ENCODE measurements around the gene TMEM30A.

Gene TMEM30A

DNA sequence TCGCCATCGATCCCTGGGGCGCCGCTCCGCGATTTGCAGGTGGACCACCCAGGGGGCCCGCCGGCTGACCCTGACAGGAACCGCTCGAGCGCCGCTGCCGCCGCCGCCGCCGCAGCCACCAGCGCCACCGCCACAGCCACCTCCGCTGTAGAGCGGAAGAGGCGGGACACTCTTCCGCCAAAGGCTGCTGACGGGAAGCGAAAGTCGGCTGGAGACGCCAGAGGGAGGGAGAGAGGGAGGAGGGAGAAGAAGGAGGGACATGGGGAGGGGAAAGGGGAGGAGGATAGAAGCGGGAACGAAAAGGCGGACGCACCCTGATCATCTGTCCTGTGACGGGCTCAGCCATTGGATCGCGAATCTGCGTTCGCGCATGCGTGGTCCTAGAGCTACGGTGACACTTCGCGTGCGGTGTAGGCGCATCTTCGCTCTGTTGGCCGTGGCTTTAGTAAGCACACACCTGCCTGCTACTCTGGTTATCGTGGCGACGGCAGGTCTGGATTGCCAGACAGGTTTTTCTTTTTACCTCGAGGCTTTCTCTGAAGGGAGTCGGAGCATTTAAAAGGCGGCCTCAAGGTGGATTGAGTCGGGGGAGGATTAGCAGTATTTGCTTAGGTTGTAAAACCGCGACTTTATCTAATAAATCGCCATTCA is at the start of gene TMEM30A:
Gene TMEM30A, minus strand, starts transcription at position 161 of the 651 bp plus-strand sequence. Its CDS starts 154 bp downstream, at position 7.
- DNase-seq: peak; percentile 97

DNA sequence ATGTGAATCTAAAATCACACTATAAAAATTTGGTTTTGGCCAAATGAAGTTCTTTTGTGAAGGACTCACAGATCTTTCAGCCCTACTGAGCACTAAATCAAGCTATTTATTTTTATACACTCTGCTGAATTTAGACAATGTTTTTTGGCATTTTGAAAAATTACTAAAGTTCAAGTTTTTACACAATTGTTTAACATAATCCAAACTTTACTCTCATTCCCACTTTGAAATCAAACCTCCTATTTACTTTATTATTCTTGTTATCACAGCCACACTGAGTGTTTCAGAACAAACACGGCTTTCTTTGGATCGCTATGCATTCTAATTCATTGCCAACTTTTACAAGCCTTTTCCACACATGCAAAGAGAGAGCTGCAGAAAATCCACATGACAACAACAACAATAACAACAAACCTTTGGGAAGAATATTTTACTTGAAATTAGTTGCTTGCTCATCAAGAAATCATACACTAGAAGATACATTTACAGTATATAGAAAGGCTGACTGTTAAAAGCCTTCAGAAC is 49.1 kb upstream of the TMEM30A start:
- no peak for DNase-seq

DNA sequence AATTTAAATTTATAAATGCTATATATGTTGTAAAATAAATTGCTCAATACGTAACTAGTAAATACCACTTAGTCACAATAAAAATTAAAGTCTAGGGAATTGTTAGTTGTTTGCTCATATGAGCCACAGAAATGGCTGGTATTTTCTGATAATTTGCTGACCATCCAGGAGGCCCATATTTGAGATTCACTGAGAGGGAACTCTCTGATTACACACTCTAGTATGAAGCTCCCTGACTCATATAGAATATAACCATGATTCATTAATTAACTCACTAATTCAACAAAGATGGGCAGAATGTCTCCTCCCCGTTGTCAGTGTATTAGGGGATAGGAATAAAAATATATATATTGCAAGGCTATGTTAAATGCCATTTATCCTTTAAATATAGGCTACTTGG is 46.6 kb upstream of the TMEM30A start:
- peak; percentile 48 for DNase-seq

DNA sequence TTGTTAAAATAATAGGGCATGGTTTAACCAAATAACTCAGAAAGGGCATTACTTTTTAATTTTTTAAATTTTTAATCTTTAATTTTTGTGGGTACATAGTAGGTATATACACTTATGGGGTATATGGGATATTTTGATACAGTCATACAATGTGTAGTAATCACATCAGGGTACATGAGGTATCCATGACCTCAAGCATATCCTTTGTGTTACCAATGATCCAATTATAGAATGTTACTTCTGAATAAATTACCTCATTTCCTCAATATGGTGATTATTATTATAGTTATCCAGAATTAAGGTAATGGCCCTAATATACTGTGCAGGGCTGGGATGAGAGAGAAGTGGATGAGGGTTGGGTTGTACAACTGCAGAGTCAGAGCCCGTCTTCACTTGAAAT is 45.1 kb upstream of the TMEM30A start:
- no peak for DNase-seq

DNA sequence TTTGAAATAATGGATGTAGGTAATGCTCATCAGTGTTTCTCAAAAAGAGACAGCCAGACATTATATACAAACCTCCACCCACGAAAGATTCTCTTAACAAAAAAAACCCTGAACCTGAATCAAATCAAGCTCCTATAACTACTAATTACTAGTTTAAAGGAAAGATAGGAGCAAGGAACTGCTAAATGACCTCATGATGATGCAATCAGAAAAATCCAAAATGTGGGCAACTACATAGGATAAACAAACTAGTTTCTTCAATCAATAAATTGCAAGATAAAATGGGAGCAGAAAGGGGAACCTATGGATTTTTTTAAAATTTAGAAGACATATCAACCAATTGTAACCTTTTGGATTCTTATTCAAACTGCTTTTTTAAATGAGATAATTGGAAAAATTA is 43.2 kb upstream of the TMEM30A start:
- no peak for DNase-seq

DNA sequence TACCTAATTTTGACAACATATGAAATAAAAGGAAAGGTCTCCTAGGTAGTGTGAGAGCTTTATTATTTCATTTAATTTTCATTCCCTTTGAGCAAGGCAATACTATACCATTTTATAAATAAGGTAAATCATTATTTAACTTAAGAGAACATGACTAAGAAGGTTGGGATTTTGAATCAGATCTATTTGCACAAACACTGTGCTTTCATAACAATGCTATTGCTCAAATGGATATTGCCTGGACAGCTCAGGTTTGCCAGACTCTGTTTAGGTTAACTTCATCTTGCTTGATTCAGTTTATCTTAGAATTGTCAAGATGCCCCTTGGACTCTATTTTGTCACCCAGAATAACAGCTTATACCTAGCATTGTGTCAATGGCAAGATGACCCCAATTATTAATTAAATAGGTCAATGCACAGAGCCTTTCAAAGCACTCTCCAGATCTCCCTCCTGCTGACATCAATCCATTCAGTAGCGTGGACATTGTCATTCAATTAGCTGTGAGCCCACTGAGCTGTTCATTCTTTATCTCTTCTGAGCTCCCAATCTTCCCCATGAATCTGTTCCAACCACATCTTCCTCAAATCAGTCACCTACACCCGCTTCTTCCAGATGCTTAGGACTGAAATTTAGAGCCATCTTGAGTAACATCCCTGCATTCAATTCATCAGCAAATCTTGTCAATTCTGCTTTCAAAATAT is 42.1 kb upstream of the TMEM30A start:
- no peak for DNase-seq

DNA sequence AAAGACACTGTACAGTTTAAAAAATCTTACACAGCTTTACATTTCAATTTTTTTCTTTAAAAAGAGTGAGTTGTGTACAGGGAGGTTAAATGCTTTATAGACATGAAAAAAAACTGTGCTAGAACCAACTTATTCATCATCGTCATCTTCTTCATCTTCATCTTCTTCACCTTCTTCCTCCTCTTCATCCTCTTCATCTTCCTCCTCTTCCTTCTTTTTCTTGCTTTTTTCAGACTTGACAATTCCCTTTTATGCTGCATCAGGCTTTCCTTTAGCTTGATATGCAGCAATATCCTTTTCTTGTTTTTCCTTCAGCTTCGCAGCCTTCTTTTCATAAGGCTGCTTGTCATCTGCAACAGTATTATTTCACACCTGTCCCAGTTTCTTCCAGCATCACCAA is 34.3 kb upstream of the TMEM30A start:
- DNase-seq: no peak

DNA sequence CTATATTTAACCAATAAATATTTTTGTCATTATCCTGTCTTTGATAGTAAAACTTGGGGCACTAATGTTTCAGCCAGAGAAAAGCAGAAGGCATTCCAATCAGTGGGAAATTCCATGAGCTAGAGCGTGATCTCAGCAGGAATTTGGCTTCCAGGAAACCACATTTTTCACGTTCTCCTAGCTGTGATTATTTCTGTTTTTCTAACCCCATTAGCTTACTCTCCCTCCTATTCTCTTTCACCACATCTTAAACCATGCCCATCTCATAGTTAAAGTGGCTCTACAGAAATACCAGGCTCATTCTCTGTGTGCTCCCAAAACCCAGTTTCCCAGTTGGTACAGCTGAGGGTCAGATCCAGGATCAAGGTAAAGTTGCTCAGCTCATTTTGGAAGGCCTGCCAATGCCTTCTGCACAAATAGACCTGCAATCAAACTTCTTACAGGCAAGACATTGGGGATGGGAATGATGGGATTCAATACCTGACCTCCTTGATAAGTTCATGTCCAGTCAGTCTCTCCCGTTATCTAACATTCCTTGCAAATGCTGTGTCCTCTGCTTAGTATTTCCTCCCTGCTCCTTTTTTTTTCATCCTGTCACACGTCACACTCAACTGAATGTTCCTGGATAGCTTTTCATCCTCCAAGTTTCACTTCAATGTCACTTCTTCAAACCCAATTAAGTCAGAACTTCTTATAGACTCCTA is 33.1 kb upstream of the TMEM30A start:
- DNase-seq: peak; percentile 17

DNA sequence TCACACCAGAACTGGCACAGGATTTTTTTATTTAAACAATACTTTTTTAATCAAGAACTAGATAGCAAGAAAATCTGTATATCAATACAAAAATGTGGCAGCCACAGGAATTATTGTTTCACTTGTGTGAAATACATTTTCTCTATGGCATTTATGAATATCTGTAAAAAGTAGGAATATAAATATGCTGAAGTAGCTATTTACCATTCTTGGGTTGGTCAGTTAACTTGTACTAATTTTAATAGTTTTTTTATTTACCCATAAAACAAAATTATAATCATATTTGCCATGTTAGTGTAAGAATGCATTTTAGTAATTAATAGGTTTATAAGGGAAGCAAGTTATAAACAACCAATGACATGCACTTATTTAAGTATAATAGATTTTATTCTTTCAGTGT is 31.4 kb upstream of the TMEM30A start:
- DNase-seq: no peak

DNA sequence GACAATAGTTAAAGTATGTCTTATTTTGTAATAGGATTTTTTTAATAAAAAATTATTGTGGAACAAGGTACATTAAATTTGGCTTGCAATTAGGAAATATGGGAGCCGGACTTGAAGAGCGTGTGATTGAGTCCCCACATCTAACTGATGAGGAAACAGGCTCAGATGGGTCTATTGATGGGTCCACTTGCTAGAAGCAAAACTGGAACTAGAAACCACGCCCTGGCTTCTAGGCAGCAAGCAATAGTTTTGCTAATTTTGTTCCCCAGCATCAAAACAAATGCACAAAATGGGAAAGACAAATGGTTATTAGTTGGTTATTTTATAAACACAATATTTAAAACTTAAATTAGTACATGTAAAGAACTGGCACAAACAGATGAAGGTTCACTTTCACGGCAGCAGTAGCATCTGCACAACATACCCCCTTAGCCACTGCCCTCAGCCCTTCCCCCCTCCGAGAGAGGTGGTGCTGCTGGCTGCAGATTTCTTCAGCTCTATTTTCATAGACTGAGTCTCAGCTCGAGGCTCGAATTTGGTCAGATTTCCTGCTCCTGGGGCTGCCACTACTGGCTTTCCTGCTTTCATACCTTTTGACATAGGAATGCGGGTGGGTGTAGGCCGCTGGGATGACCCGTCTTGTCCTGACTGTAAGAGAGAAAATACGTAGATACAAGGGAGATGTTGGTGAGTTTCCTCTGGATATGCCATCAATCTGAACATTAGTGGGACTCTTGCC is 23.8 kb upstream of the TMEM30A start:
- no peak for DNase-seq

DNA sequence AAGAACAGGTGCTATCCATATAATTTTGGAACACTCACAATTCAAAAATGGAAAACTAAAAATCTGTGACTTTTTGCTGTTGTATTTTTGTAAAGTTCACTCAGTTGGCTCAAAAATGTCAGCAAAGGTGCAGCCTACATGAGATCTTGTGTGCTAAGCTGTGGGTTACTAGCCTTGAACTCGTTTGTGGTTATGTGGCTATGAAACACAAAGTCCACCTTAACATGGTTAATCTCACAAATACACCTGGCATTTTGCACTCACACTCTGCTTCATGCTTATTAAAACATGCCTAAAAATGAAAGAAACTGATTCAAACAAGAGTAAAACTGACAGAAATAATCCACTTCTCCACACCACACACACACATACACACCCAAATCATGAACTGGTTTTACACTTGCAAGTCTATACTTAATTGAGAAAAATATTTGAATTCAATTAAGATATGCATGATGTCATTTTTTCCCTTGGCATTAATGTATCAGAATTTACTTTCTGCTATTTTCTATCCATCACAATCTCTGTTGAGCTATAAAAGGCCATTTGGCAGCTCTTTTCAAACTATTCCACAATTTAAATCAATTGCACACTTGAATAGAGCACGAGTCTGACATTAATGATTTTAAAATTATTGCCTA is 22.9 kb upstream of the TMEM30A start:
- DNase-seq: no peak

DNA sequence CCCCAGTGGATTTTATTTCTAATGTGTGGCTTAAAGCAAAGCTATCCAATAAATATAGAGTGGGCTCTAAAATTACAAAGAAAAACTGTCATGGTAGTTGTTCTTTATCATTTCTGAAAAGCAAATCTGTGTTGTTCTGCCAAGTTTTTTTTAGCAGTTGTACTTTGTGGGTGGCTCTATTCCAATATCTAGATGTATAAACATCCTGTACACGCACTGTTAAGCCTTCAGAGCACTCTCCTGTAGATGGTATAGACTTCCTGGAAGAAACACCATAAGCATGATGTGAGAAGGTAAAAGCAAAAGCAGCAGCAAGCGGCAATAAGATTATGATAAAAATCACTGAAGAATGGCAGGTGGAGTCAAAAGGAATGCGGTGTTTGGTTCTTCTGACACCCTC is 21.5 kb upstream of the TMEM30A start:
- DNase-seq: no peak

DNA sequence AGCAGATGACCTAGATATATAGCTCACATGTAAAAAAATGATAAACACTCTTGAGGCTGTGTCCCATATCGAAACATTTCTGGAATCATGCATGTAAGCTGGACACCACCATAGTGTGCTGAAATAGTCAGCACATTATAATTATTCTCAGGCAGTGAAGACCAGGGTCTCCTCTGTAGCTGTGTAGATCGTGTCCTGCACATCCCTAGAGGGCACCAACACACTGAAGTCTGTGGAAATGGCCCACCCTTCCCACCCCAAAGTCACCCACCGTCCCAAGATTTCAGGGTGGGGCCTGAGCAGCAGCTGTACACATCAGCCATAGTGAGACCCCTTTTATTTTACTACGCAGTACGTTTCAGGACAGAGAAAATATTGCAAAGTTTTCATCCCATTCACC is 21.0 kb upstream of the TMEM30A start:
- DNase-seq: no peak

DNA sequence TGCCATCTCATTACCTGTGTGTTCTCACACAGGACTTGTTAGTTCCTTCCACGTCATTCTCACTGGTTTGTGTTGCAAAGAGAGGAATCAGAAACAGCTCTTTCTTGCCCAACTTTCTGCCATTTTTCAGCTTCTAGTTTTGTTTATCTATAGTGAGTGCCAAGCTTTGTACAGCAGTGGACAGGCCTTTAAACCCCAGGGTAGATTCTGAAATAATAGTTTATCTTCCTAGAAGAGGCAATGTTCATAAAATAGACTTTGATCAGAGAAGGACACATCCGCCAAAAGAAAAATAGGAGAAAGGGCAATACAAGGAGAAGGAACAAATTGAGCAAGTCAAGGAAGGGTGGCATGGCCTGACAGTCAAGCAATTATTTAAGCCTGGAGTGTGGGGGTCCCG is 17.7 kb upstream of the TMEM30A start:
- no peak for DNase-seq

DNA sequence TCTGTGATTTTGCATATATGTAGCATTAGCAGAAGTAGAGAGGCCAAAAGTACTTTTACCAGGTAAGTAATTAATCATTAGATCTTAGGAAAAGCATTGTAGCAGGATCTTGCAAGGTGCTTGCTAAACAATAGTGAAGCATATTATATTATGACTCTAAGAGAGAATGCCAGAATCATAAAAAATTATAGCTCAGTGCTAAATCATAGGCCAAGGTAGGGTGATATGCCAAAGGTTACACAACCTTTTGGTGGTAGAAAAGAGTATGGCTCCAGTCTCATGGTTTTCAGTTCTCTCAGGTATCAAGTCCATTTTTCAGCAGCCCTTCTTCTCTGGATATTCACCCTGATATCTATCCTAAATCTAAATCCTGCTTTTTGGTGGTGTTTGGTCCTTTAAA is 16.9 kb upstream of the TMEM30A start:
- DNase-seq: no peak

DNA sequence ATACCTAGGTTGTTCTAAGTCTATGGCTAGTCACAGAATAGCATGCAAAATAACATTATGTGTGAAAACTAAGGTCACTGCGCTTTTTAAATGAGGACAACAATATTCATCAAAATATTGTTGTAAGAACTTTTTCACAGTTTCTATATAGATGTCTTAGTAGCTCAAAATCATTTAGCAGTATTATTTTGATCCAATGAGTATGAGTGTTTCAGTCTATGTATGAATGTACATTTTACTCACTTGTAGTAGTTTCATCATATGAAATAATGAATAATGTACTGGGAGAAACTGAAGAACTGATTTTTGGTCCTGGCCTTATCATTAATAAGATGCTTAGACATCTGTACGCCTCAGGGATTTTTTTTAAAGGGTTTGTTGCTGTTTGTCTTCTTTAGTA is 16.5 kb upstream of the TMEM30A start:
- no peak for DNase-seq

DNA sequence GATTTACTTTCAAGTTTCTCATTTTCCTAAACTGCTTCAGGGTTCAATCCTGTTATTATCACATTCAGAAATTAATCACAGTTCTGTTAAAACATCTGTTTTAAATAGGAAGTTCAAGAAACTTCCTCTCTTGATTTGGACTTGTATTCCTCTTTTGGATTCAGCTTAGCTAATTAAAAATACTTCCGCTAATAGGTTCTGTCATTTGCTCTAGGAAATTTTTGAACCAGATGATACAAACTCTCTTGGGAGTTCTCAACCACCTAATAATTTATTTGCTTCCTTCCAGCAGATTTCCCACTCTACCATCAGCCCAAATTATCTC is 15.9 kb upstream of the TMEM30A start:
- no peak for DNase-seq

DNA sequence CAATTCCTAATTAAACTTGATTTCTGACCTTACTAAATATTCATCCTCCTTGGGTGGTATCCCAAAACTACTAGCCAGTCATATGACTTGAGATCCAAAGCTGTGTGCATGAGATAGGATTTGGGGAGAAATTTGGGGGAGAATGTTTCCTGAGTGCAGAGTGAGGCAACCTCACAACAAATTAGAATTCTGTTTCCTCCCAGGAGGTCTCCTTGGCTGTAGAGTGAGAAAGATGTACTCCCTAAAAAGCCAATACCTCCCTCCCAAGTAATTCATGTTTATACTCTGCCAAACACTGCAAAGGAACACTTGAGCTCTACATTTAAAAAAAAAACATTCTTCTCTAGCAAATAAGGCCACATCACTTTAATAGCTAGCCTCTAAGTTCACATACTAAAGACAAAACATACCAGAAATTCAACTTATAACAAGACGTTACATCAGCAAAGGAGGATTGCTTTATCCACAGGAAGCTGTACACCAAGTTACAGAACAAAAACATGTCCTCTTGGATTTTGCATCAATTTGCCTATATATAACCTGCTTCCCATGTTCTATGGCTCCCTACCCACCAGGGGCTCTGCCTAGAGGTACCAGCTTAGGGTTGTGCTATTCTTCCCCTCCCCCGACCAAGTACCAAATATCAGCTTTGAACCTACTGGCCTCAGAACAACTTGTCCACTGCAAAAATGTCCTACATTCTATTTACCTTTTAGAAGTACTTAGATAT is 15.4 kb upstream of the TMEM30A start:
- no peak for DNase-seq

DNA sequence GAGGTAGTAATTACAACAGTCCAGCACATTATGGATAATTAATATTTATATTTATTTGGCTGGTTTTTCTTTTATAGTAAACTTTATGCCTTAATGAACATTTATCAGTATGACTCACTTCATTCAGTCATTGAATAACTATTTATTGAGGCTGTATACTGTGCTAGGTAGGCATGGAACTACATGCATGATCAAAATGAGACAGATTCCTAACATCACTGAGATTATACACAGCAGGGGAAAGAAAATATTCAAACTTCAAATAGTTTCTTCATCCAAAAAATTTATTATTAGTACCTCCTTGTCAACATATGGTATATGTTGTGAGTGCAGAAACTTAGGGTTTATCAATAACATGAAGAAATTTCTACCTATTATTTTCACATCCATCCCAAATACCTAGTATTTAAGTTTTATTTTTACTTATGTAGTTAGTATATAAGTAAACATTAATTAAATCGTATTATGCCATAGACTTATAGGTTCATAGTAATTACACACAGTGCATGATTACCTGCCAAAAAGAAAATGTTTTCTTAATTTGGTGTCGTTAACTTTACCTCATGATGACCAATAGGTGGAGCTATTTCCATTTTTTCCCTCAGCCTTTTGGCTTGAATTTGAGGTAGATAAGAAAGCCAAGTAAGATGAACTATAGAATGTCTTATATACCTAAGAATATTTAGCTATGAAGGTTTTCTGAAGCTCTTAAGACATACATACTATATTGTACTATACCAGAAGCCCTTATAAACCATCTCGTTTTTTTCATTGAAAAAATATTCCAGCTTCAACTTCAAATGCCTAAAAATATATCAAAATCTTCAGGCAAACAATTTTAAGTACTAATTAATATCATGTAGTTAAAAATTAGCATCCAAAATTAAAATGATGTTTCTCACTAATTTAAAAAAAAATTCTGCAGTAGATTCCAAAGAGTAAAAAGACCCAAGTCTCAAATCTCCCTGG is 12.5 kb upstream of the TMEM30A start:
- DNase-seq: no peak

DNA sequence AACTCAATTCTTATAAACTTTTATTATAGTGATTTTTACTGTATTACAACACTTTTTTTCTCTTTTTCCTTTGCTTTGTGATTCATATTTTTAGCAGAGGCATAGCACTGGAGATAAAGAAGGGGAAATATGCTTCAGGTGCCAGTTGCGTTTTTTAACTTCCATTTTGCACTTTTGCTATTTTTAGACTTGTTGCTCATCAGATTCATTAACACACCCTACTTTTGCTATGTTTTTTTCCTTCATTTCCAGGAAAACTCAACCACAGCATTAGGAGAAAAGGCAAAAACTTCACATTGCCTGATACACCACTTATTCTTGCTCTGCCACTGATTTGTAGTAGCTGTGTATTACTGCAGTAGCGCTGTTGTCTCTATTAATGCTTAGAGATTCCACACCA is 8.0 kb upstream of the TMEM30A start:
- no peak for DNase-seq

DNA sequence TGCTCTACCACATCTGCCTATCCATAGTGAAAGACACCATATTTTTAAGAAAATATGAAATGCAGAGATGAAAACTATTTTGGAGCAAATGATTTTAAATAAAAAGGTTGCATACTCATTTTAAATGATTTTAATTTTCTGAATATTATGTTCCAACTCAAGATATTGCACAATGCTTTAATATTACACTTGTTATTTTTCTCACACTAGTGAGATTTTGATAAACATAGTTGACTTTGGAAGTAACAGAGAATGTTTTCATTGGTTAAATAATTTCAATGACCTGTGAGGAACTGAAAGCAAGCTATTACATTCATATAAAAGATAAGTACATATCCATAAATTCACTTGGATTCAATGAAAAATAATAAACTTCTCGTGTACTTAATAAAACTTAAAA is 7.2 kb upstream of the TMEM30A start:
- no peak for DNase-seq
